Fibroblast of mammary gland (primary cell): Measurements from ENCODE around the gene ACYP2.
"Not testable (repeated sequence)": the region's sequence is repeated elsewhere in the genome, so short reads cannot be mapped to it uniquely, and the experiment has no call there.

ENCODE experiments used
- DNase-seq: peaks from one replicate; pipeline ENCODE4 v3.0.0-alpha.2; 2010; ENCODE audit warnings: low read depth
- H3K4me3 ChIP-seq: 2 replicates; pipeline ENCODE4 v1.5.1; 2011; ENCODE audit warnings: low read depth, mild to moderate bottlenecking, low read length, moderate library complexity; ENCODE audit not compliant: control insufficient read depth
- TF ChIP-seq, protein P1 (sequence below): conservative IDR thresholded peaks from 2 replicates; pipeline ENCODE4 v1.5.1; 2011; ENCODE audit warnings: low read depth, low read length, inconsistent platforms; ENCODE audit not compliant: control insufficient read depth, insufficient read depth

ACYP2 gene

DNA sequence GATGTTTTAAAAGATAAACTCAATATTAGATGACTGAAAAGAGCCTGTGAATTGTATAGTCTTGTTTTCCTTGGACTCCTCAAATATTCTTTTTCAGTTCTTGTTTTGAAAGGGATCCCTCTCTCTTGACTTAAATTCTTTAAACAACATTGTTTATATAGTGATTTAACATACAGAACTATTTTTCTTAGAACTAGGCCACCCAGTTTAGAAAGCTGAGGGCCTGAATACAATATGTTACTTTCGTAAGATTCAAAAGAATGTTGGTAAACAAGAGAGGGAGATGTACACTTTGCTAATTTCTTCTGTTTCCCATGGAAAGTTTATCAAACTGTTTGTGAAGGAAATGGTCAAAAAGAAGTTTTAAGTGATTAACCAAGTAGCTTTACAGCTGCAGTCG lies 146.1 kb downstream of the ACYP2 start:
- no peak overlapping the region for H3K4me3 ChIP-seq
- TF ChIP-seq, protein P1, sequence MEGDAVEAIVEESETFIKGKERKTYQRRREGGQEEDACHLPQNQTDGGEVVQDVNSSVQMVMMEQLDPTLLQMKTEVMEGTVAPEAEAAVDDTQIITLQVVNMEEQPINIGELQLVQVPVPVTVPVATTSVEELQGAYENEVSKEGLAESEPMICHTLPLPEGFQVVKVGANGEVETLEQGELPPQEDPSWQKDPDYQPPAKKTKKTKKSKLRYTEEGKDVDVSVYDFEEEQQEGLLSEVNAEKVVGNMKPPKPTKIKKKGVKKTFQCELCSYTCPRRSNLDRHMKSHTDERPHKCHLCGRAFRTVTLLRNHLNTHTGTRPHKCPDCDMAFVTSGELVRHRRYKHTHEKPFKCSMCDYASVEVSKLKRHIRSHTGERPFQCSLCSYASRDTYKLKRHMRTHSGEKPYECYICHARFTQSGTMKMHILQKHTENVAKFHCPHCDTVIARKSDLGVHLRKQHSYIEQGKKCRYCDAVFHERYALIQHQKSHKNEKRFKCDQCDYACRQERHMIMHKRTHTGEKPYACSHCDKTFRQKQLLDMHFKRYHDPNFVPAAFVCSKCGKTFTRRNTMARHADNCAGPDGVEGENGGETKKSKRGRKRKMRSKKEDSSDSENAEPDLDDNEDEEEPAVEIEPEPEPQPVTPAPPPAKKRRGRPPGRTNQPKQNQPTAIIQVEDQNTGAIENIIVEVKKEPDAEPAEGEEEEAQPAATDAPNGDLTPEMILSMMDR, result no peak
- DNase-seq, result no peak

DNA sequence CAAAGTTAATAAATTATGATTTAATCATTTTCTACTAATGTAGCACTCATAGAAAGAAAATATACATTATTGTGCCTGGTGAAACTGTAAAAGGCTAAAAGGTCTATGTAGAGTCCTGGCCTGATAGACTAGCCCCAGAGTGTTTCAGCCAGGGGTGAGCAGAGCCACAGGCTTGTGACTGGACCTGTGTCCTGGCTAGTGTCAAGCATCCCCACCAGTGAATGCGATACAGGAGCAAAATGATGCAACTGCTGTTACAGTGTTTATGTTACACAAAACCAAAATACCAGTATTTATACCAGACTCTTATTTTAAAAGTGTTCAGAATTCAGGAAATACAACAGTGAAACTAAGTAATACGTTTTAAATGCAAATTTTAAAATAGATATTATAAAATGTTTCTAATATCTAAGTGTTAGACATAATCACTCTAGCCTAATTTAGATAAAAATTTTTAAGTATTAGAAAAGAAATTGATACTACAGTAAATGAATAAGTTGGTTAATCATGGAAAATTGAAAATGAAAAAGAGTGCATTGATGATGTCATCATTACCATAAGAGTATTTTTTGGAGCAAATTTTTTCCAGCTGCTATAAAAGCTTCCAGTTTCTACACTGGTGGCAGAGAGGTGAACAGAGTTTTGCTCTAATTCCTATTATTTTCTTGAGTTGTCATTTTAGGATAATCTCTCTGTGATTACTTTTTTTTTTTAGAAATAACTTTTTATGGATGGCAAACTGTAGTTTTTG lies 146.8 kb downstream of the ACYP2 start:
- no peak overlapping the region for H3K4me3 ChIP-seq
- TF ChIP-seq, protein P1, result no peak

DNA sequence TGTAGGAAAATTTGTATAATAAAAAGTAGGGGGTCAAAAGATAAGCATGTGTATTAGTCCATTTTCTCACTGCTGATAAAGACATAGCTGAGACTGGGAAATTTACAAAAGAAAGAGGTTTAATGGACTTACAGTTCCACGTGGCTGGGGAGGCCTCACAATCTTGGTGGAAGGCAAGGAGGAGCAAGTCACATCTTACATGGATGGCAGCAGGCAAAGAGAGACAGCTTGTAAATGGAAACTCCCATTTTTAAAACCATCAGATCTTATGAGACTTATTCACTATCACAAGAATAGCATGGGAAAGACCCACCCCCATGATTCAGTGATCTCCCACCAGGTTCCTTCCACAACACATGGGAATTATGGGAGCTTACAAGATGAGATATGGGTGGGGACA lies 149.7 kb downstream of the ACYP2 start:
- not testable (repeated sequence) for DNase-seq

More for the DNA sequence above, 146.8 kb downstream of the ACYP2 start:
- DNase-seq, result no peak

DNA sequence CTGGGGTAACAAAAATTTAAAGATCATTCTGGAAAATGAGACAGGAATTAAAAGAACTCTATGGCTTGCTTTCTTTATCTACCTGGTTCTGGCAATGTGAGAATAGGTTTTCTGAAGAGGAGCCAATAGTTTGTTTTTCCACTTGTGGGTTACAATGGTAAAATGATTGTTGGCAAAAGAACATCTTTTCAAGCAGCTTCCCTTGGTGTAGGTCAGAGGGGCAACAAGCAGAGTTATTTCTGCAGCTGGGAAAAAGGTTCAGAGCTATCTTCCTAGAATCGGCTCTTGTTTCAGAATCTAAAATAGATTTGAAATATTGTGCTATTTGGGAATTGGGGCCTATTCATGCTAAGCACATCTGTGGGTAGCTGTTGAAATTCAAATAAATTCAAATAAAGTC lies 152.2 kb downstream of the ACYP2 start:
- no peak for DNase-seq
- TF ChIP-seq, protein P1, result no peak
- H3K4me3 ChIP-seq, result no peak overlapping the region

More for the DNA sequence above, 149.7 kb downstream of the ACYP2 start:
- not testable (repeated sequence) for H3K4me3 ChIP-seq

DNA sequence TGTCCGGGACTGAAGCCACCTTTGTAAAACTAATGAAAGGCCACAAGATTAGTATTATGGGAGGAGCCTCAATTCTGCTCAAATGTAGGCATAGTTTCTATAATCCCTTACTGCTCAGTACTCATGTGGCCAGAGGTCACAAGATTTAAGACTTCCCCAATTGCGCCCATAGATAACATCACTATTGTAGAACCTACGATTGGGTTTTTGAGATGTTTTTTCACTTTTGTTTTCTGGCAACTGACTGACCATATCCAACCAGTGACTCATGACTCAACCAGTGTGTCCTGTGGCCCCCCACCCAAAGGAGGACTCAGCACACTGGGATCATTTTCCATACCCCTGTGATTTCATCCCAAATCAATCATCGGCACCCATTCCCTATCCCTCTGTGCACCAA lies 155.8 kb downstream of the ACYP2 start:
- no peak for DNase-seq
- TF ChIP-seq, protein P1, result no peak
- H3K4me3 ChIP-seq, result no peak overlapping the region

DNA sequence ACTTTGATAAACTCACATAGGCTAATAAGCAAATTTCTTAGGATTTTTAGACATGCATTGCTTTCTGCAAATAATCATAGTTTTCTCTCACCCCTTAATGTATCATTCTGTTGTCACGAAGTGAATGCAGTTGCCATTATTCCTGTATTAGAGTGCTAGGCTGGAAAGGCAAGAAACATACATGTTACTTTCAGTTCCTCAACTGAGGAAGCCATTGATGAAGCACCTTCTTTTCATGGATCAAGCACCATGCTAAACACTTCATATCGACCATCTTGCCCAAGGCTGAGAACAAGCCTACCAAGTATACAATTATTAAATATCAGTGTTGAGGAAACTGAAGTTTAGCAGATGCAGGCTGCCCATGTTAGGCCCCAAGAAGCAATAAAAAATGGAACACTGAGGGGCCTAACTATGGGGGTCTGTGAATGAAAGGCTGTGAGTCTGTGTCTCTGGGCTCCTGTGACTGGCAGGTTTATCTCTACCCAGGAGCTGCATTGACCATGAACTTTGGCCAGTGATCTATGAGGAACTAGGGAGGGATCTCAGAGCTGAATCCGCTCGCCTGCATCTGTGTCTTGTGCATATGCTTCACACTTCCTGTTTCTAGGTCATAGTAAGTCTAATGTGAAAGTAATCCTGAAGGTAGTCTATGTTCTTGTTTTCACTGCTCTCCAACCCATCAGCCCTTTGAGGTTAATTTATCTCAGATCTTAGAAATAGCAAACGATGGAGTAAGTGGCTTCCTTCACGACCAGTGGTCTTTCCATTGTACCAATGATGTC lies 156.6 kb downstream of the ACYP2 start:
- no peak overlapping the region for H3K4me3 ChIP-seq
- TF ChIP-seq, protein P1, result no peak
- no peak for DNase-seq

DNA sequence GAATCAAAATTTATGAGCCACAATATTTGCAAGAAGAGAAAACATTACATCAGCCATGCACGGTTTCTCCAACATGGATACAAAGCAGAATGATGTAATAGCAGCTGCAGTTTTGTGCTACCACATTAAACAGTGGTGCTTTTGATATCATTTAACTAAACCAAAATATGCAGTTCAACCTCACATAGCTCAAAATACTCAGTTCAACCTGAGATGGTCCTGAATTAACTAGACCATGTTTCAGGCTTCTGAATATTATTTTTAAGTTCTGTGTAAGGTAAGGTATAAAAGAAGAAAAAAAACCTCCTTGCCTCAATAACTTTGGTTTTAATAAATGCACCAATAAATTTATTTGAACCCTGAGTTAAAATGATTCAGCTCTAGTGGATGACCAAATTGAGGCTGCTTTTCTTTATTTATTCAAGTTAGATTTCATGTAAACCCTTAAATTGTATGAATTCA lies 159.4 kb downstream of the ACYP2 start:
- peak; percentile 59 for DNase-seq
- no peak overlapping the region for H3K4me3 ChIP-seq
- TF ChIP-seq, protein P1, result no peak
